Nucleus accumbens (tissue), 56 donors: Measurements from ENCODE around the gene TMPRSS13.
"Not testable (repeated sequence)": the region's sequence is repeated elsewhere in the genome, so short reads cannot be mapped to it uniquely, and the experiment has no call there.

Experiments
- DNase-seq, 56 donors: peaks; one replicate each; lab custom pipeline; 2025; lab: John Stamatoyannopoulos, UW

The TMPRSS13 gene

GRCh38 chr11:117929142-117929915 is at the start of gene TMPRSS13:
TSS of gene TMPRSS13 (minus strand) at chr11:117929402. CDS start at chr11:117929307, 95 bp downstream.
- DNase-seq = no peak

GRCh38 chr11:117978991-117979390 is 49.8 kb upstream of the TMPRSS13 start:
- no peak for DNase-seq

- not testable (repeated sequence) for DNase-seq
Observed at GRCh38 chr11:117978291-117978910, 49.2 kb upstream of the TMPRSS13 start.

- not testable (repeated sequence) for DNase-seq
Observed at GRCh38 chr11:117977612-117978264, 48.5 kb upstream of the TMPRSS13 start.

GRCh38 chr11:117977029-117977428 is 47.8 kb upstream of the TMPRSS13 start:
- no peak for DNase-seq

- no peak for DNase-seq
Observed at GRCh38 chr11:117976445-117976844, 47.2 kb upstream of the TMPRSS13 start.

GRCh38 chr11:117973503-117973860 is 44.3 kb upstream of the TMPRSS13 start:
- DNase-seq = no peak

GRCh38 chr11:117972629-117973502 is 43.7 kb upstream of the TMPRSS13 start:
- DNase-seq = no peak

- DNase-seq = no peak
Observed at GRCh38 chr11:117972044-117972443, 42.8 kb upstream of the TMPRSS13 start.

- DNase-seq = no peak
Observed at GRCh38 chr11:117970400-117971024, 41.3 kb upstream of the TMPRSS13 start.

- no peak for DNase-seq
Observed at GRCh38 chr11:117969160-117969991, 40.2 kb upstream of the TMPRSS13 start.

GRCh38 chr11:117966908-117967307 is 37.7 kb upstream of the TMPRSS13 start:
- no peak for DNase-seq

- DNase-seq = no peak
Observed at GRCh38 chr11:117962826-117963225, 33.6 kb upstream of the TMPRSS13 start.

- no peak for DNase-seq
Observed at GRCh38 chr11:117961896-117962295, 32.7 kb upstream of the TMPRSS13 start.

- no peak for DNase-seq
Observed at GRCh38 chr11:117960406-117960805, 31.2 kb upstream of the TMPRSS13 start.

- no peak for DNase-seq
Observed at GRCh38 chr11:117959438-117960149, 30.4 kb upstream of the TMPRSS13 start.

GRCh38 chr11:117958949-117959348 is 29.7 kb upstream of the TMPRSS13 start:
- no peak for DNase-seq

- no peak for DNase-seq
Observed at GRCh38 chr11:117953024-117953671, 23.9 kb upstream of the TMPRSS13 start.
